ENCODE data around the gene MAP1A. TPM values are rescaled to one million over a fixed set of nuclear protein-coding genes. Genes with fewer than 3 reads are reported as not detected.

MAP1A gene
- total RNA-seq, 1 donor from 2014 or later = 13.9 TPM

GRCh38 chr15:43518197-43518761 is 871 bp downstream of the MAP1A start:
- H3K27ac Mint-ChIP-seq = peak overlapping the region; percentile 92
- no peak for DNase-seq (ENCODE audit: low spot score in 2 of 2, unreplicated experiment in 2 of 2)
- no peaks in the 10 kb centered on the region for H3K9me3 Mint-ChIP-seq
- H3K36me3 Mint-ChIP-seq = peaks cover 21% of the 10 kb centered on the region
- no peaks in the 10 kb centered on the region for H3K27me3 Mint-ChIP-seq (ENCODE audit: low read depth)
- peaks cover 46% of the 10 kb centered on the region for H3K4me1 Mint-ChIP-seq
- TF ChIP-seq, protein P1, sequence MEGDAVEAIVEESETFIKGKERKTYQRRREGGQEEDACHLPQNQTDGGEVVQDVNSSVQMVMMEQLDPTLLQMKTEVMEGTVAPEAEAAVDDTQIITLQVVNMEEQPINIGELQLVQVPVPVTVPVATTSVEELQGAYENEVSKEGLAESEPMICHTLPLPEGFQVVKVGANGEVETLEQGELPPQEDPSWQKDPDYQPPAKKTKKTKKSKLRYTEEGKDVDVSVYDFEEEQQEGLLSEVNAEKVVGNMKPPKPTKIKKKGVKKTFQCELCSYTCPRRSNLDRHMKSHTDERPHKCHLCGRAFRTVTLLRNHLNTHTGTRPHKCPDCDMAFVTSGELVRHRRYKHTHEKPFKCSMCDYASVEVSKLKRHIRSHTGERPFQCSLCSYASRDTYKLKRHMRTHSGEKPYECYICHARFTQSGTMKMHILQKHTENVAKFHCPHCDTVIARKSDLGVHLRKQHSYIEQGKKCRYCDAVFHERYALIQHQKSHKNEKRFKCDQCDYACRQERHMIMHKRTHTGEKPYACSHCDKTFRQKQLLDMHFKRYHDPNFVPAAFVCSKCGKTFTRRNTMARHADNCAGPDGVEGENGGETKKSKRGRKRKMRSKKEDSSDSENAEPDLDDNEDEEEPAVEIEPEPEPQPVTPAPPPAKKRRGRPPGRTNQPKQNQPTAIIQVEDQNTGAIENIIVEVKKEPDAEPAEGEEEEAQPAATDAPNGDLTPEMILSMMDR (IDR thresholded peaks at IDR 0.05; ENCODE audit: unreplicated experiment) = no peak
- peak overlapping the region; percentile 72 for H3K4me3 Mint-ChIP-seq

- Mint-ChIP-seq H3K4me3 (peak overlapping the region; percentile 72), H3K9me3 (no peaks in the 10 kb centered on the region), H3K36me3 (peaks cover 30% of the 10 kb centered on the region), H3K27ac (no peak overlapping the region), H3K27me3 (ENCODE audit: low read depth) (no peaks in the 10 kb centered on the region), H3K4me1 (peaks cover 46% of the 10 kb centered on the region)
- DNase-seq (ENCODE audit: low spot score in 2 of 2, unreplicated experiment in 2 of 2) = no peak
- TF ChIP-seq, protein P1 (IDR thresholded peaks at IDR 0.05; ENCODE audit: unreplicated experiment) = no peak
These were observed 1.8 kb downstream of the MAP1A start for GRCh38 chr15:43519196-43519595.

GRCh38 chr15:43520138-43520537 is 2.7 kb downstream of the MAP1A start:
- no peak for DNase-seq (ENCODE audit: low spot score in 2 of 2, unreplicated experiment in 2 of 2)
- H3K27ac Mint-ChIP-seq = no peak overlapping the region
- no peak overlapping the region for H3K4me3 Mint-ChIP-seq
- TF ChIP-seq, protein P1 (IDR thresholded peaks at IDR 0.05; ENCODE audit: unreplicated experiment) = no peak
- peaks cover 36% of the 10 kb centered on the region for H3K36me3 Mint-ChIP-seq
- H3K27me3 Mint-ChIP-seq (ENCODE audit: low read depth) = no peaks in the 10 kb centered on the region
- H3K9me3 Mint-ChIP-seq = peaks cover 2% of the 10 kb centered on the region
- H3K4me1 Mint-ChIP-seq = peaks cover 43% of the 10 kb centered on the region

- no peak overlapping the region for H3K4me3 Mint-ChIP-seq
- H3K9me3 Mint-ChIP-seq = peaks cover 8% of the 10 kb centered on the region
- H3K4me1 Mint-ChIP-seq = peaks cover 32% of the 10 kb centered on the region
- no peaks in the 10 kb centered on the region for H3K27me3 Mint-ChIP-seq (ENCODE audit: low read depth)
- peaks cover 48% of the 10 kb centered on the region for H3K36me3 Mint-ChIP-seq
- TF ChIP-seq, protein P1 (IDR thresholded peaks at IDR 0.05; ENCODE audit: unreplicated experiment) = no peak
- H3K27ac Mint-ChIP-seq = no peak overlapping the region
- no peak for DNase-seq (ENCODE audit: low spot score in 2 of 2, unreplicated experiment in 2 of 2)
These were observed 4.0 kb downstream of the MAP1A start for GRCh38 chr15:43521419-43521818.

GRCh38 chr15:43522247-43522646 is 4.8 kb downstream of the MAP1A start:
- Mint-ChIP-seq H3K36me3 (peaks cover 48% of the 10 kb centered on the region), H3K27me3 (ENCODE audit: low read depth) (no peaks in the 10 kb centered on the region), H3K4me1 (peaks cover 24% of the 10 kb centered on the region), H3K27ac (no peak overlapping the region), H3K4me3 (no peak overlapping the region), H3K9me3 (peaks cover 8% of the 10 kb centered on the region)
- no peak for DNase-seq (ENCODE audit: low spot score in 2 of 2, unreplicated experiment in 2 of 2)
- TF ChIP-seq, protein P1 (IDR thresholded peaks at IDR 0.05; ENCODE audit: unreplicated experiment) = no peak

DNA sequence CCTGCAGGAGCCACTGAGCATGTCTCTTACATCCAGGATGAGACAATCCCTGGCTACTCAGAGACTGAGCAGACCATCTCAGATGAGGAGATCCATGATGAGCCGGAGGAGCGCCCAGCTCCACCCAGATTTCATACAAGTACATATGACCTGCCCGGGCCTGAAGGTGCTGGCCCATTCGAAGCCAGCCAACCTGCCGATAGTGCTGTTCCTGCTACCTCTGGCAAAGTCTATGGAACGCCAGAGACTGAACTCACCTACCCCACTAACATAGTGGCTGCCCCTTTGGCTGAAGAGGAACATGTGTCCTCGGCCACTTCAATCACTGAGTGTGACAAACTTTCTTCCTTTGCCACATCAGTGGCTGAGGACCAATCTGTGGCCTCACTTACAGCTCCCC is 6.2 kb downstream of the MAP1A start:
- TF ChIP-seq, protein P1 (IDR thresholded peaks at IDR 0.05; ENCODE audit: unreplicated experiment) = no peak
- peaks cover 8% of the 10 kb centered on the region for H3K9me3 Mint-ChIP-seq
- peaks cover 11% of the 10 kb centered on the region for H3K4me1 Mint-ChIP-seq
- H3K27ac Mint-ChIP-seq = no peak overlapping the region
- H3K4me3 Mint-ChIP-seq = no peak overlapping the region
- H3K36me3 Mint-ChIP-seq = peaks cover 48% of the 10 kb centered on the region
- DNase-seq (ENCODE audit: low spot score in 2 of 2, unreplicated experiment in 2 of 2) = no peak
- no peaks in the 10 kb centered on the region for H3K27me3 Mint-ChIP-seq (ENCODE audit: low read depth)
